WTC11 (cell line): ENCODE data around the gene NFRKB. TPM values are rescaled to one million over a fixed set of nuclear protein-coding genes. Genes with fewer than 3 reads are reported as not detected.
A peak's percentile ranks its signal among the peaks of the same experiment; 100 is the strongest.

Experiments used
- ATAC-seq: fragments of 200-7000 bp; cut with Tn5 transposase; 2 replicates; pipeline ENCODE4 v1.10.0; 2021; ENCODE audit warnings: mild to moderate bottlenecking, moderate library complexity
- CTCF ChIA-PET: fragments of 300-600 bp; sonication (Branson Sonifier 250); formaldehyde crosslinking; loops from one replicate; lab custom pipeline; 2021; ENCODE audit warnings: antibody characterized with exemption; lab: Charles Lee
- POLR2A ChIA-PET: fragments of 350-600 bp; sonication (Branson Sonifier 250); formaldehyde crosslinking; loops from one replicate; lab custom pipeline; 2021; ENCODE audit warnings: antibody characterized with exemption; lab: Charles Lee
- DNase-seq: peaks from one replicate; pipeline ENCODE4 v3.0.0; 2021; ENCODE audit warnings: low spot score
- H3K27ac Mint-ChIP-seq: 2 replicates; pipeline ENCODE4 v1.8.0; 2021; ENCODE audit warnings: mixed read lengths
- H3K27me3 Mint-ChIP-seq: 2 replicates; pipeline ENCODE4 v1.8.0; 2021; ENCODE audit warnings: low read depth, mild to moderate bottlenecking, moderate library complexity, mixed read lengths
- H3K36me3 Mint-ChIP-seq: 2 replicates; pipeline ENCODE4 v1.8.0; 2021; ENCODE audit warnings: mixed read lengths
- H3K4me1 Mint-ChIP-seq: 2 replicates; pipeline ENCODE4 v1.8.0; 2022; ENCODE audit warnings: mixed read lengths
- H3K4me3 Mint-ChIP-seq: 2 replicates; pipeline ENCODE4 v1.8.0; 2021; ENCODE audit warnings: mild to moderate bottlenecking, moderate library complexity, mixed read lengths
- H3K9me3 Mint-ChIP-seq: 2 replicates; pipeline ENCODE4 v1.8.0; 2021; ENCODE audit warnings: mixed read lengths
- ATF2 ChIP-seq: sonication (generic); formaldehyde crosslinking; IDR thresholded peaks from 2 replicates; pipeline ENCODE4 v1.8.1; 2022; ENCODE audit warnings: low read depth, missing genetic modification reagents, borderline replicate concordance
- FOXK1 ChIP-seq: sonication (generic); formaldehyde crosslinking; IDR thresholded peaks from 2 replicates; pipeline ENCODE4 v1.8.0; 2022; ENCODE audit warnings: mild to moderate bottlenecking, moderate library complexity, missing genetic modification reagents
- HMGXB4 ChIP-seq: sonication (generic); formaldehyde crosslinking; IDR thresholded peaks from 2 replicates; pipeline ENCODE4 v1.8.1; 2023; ENCODE audit warnings: mild to moderate bottlenecking, moderate library complexity, missing genetic modification reagents
- KAT7 ChIP-seq: sonication (generic); formaldehyde crosslinking; IDR thresholded peaks from 2 replicates; pipeline ENCODE4 v1.8.1; 2023; ENCODE audit warnings: missing genetic modification reagents, mild to moderate bottlenecking, borderline replicate concordance
- MAX ChIP-seq: sonication (generic); formaldehyde crosslinking; IDR thresholded peaks from 2 replicates; pipeline ENCODE4 v1.8.0; 2022; ENCODE audit warnings: mild to moderate bottlenecking, missing genetic modification reagents
- PRRX2 ChIP-seq: fragments of 250-450 bp; sonication (Bioruptor Pico); IDR thresholded peaks from 2 replicates; pipeline ENCODE4 v1.8.0; 2021; ENCODE audit warnings: mild to moderate bottlenecking
- RELA ChIP-seq: sonication (generic); formaldehyde crosslinking; IDR thresholded peaks from 2 replicates; pipeline ENCODE4 v1.8.1; 2022; ENCODE audit warnings: missing genetic modification reagents, mild to moderate bottlenecking, borderline replicate concordance
- ZBTB21 ChIP-seq: sonication (generic); formaldehyde crosslinking; IDR thresholded peaks from 2 replicates; pipeline ENCODE4 v1.8.1; 2023; ENCODE audit warnings: mild to moderate bottlenecking, missing genetic modification reagents, borderline replicate concordance
- total RNA-seq: library from RNA; stranded (reverse); gene quantifications from 3 replicates; pipeline ENCODE4 v1.2.3, GENCODE V29; 2021
- TF ChIP-seq, protein P1 (sequence below): sonication (generic); formaldehyde crosslinking; IDR thresholded peaks from 2 replicates; pipeline ENCODE4 v1.8.0; 2022; ENCODE audit warnings: mild to moderate bottlenecking, missing genetic modification reagents
- TF ChIP-seq, protein P2 (sequence below): sonication (generic); formaldehyde crosslinking; IDR thresholded peaks from 2 replicates; pipeline ENCODE4 v1.8.0; 2023; ENCODE audit warnings: mild to moderate bottlenecking, missing genetic modification reagents
- TF ChIP-seq, protein P3 (sequence below): sonication (generic); formaldehyde crosslinking; IDR thresholded peaks from 2 replicates; pipeline ENCODE4 v1.8.1; 2022; ENCODE audit warnings: low read depth, mild to moderate bottlenecking, moderate library complexity, missing genetic modification reagents, borderline replicate concordance

Gene NFRKB
- total RNA-seq, 1 experiment from 2014 or later: 30.7 TPM

GRCh38 chr11:129905402-129905801 is 10.0 kb upstream of the NFRKB start:
- Mint-ChIP-seq H3K27me3 (no peaks in the 10 kb centered on the region), H3K27ac (no peak overlapping the region), H3K4me3 (no peak overlapping the region), H3K9me3 (no peaks in the 10 kb centered on the region), H3K36me3 (peaks cover 62% of the 10 kb centered on the region), H3K4me1 (peaks cover 2% of the 10 kb centered on the region; the same call in 1 of the 2 replicates)
- TF ChIP-seq, protein P1, sequence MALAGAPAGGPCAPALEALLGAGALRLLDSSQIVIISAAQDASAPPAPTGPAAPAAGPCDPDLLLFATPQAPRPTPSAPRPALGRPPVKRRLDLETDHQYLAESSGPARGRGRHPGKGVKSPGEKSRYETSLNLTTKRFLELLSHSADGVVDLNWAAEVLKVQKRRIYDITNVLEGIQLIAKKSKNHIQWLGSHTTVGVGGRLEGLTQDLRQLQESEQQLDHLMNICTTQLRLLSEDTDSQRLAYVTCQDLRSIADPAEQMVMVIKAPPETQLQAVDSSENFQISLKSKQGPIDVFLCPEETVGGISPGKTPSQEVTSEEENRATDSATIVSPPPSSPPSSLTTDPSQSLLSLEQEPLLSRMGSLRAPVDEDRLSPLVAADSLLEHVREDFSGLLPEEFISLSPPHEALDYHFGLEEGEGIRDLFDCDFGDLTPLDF (CRISPR knock-in tag): no peak
- TF ChIP-seq PRRX2 (no peak), ZBTB21 (CRISPR knock-in tag) (no peak), FOXK1 (CRISPR knock-in tag) (no peak), MAX (CRISPR knock-in tag) (no peak), HMGXB4 (CRISPR knock-in tag) (no peak), RELA (CRISPR knock-in tag) (no peak)
- TF ChIP-seq, protein P2, sequence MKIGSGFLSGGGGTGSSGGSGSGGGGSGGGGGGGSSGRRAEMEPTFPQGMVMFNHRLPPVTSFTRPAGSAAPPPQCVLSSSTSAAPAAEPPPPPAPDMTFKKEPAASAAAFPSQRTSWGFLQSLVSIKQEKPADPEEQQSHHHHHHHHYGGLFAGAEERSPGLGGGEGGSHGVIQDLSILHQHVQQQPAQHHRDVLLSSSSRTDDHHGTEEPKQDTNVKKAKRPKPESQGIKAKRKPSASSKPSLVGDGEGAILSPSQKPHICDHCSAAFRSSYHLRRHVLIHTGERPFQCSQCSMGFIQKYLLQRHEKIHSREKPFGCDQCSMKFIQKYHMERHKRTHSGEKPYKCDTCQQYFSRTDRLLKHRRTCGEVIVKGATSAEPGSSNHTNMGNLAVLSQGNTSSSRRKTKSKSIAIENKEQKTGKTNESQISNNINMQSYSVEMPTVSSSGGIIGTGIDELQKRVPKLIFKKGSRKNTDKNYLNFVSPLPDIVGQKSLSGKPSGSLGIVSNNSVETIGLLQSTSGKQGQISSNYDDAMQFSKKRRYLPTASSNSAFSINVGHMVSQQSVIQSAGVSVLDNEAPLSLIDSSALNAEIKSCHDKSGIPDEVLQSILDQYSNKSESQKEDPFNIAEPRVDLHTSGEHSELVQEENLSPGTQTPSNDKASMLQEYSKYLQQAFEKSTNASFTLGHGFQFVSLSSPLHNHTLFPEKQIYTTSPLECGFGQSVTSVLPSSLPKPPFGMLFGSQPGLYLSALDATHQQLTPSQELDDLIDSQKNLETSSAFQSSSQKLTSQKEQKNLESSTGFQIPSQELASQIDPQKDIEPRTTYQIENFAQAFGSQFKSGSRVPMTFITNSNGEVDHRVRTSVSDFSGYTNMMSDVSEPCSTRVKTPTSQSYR: no peak
- TF ChIP-seq, protein P3, sequence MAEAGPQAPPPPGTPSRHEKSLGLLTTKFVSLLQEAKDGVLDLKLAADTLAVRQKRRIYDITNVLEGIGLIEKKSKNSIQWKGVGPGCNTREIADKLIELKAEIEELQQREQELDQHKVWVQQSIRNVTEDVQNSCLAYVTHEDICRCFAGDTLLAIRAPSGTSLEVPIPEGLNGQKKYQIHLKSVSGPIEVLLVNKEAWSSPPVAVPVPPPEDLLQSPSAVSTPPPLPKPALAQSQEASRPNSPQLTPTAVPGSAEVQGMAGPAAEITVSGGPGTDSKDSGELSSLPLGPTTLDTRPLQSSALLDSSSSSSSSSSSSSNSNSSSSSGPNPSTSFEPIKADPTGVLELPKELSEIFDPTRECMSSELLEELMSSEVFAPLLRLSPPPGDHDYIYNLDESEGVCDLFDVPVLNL (CRISPR knock-in tag): no peak
- ATAC-seq (no peak), DNase-seq (no peak)
- POLR2A ChIA-PET: no interaction called here
- CTCF ChIA-PET: no interaction called here

GRCh38 chr11:129896062-129896461 is 684 bp upstream of the NFRKB start:
- no peak for DNase-seq
- H3K36me3 Mint-ChIP-seq: peaks cover 42% of the 10 kb centered on the region
- TF ChIP-seq ATF2 (CRISPR knock-in tag) (no peak), KAT7 (CRISPR knock-in tag) (no peak)
- TF ChIP-seq, protein P1 (CRISPR knock-in tag): no peak
- ChIA-PET POLR2A (interaction anchor here (2.2 kb wide), 1 partner anchor 107 kb away, joined by 8 read pairs; the partner anchor contains the start of gene PRDM10), CTCF (interaction anchor here (0.9 to 1.5 kb wide), 3 partner anchors 15 to 250 kb away, joined by 3 to 12 read pairs (median 11); no protein-coding TSS in a partner anchor)
- H3K9me3 Mint-ChIP-seq: peaks cover 10% of the 10 kb centered on the region
- no peaks in the 10 kb centered on the region for H3K27me3 Mint-ChIP-seq
- peak overlapping the region; percentile 96 for H3K27ac Mint-ChIP-seq
- peak overlapping the region; percentile 72 for H3K4me3 Mint-ChIP-seq
- peak; percentile 9 for ATAC-seq
- peaks cover 24% of the 10 kb centered on the region for H3K4me1 Mint-ChIP-seq
